HG03139 (cell line): ENCODE measurements around the gene RYR3.
A peak's percentile ranks its signal among the peaks of the same experiment; 100 is the strongest.

ENCODE experiments used
- ATAC-seq: cut with Tn5 transposase; IDR thresholded peaks from one replicate; pipeline ENCODE4 v1.9.1; 2021; ENCODE audit not compliant: unreplicated experiment

RYR3 gene

GRCh38 chr15:33698126-33698525 lies 387.4 kb downstream of the RYR3 start:
- no peak for ATAC-seq

DNA sequence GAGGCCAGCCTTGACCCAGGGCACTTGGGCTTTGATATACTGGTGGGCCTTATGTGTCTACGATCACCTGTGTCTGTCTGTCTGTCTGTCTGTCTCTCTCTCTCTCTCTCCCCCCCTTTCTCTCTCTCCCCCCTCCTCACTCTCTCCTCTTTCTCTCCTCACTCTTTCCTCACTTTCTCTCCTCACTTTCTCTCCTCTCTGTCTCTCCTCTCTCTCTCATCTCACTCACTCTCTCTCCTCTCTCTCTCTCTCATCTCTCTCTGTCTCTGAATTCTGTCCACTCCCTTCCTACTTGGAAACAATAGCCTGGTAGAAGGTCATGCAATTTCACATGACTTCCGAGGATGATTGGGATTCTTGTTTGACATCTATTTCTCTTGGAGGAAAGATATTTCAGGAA lies 388.4 kb downstream of the RYR3 start:
- no peak for ATAC-seq

- no peak for ATAC-seq
These were observed 389.1 kb downstream of the RYR3 start for GRCh38 chr15:33699691-33700447.

- ATAC-seq = peak; percentile 65
These were observed 390.0 kb downstream of the RYR3 start for GRCh38 chr15:33700695-33701303.

DNA sequence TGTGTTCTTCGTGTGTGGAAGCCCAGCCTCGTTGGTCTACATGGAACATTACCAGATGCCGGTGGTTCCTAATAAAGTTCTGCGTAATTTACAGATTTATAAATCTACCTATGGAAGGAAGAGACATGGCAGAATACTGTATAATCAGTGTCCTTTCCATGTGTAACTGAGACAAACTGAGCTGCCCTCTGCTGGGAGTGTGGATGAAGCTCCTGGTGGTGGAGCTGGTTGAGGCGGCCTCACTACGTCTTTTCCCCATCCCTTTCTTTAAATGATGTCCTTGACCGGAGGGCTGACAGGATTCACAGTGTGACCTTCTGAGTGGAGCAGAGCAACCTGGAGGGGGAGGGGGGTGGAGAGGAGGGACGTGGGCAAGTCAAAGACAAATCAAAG lies 390.5 kb downstream of the RYR3 start:
- no peak for ATAC-seq

DNA sequence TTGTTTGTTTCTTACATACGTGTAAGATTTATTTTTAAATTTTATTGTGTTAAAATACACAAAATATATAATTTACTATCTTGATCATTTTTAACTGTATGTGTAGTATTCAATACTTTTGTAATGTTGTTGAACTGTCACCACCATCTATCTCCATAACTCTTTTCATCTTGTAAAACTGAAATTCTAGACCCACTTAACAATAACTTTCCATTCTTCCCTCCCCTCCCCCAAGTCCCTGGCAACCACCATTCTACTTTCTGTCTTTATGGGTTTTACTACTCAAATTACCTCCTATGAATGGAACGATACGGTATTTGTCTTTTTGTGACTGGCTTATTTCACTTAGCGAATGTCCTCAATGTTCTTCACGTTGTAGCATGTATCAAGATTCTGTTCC lies 395.4 kb downstream of the RYR3 start:
- ATAC-seq = no peak

GRCh38 chr15:33710748-33711147 lies 400.0 kb downstream of the RYR3 start:
- ATAC-seq = no peak

DNA sequence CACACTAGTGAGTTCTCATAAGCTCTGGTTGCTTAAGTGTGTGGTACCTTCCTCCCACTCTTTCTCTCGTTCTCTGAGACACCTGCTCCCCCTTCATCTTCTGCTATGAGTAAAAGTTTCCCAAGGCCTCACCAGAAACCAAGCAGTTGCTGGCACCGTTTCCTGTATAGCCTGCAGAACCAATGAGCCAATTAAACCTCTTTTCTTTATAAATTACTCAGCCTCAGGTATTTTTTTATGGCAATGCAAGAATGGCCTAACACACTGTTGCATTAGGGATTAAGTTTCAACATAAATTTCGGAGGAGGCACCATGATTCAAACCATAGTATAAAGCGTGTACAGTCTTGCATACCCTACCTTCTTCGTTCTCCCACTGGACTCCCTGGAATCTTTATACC lies 405.3 kb downstream of the RYR3 start:
- no peak for ATAC-seq

GRCh38 chr15:33720952-33721351 lies 410.2 kb downstream of the RYR3 start:
- ATAC-seq = no peak

DNA sequence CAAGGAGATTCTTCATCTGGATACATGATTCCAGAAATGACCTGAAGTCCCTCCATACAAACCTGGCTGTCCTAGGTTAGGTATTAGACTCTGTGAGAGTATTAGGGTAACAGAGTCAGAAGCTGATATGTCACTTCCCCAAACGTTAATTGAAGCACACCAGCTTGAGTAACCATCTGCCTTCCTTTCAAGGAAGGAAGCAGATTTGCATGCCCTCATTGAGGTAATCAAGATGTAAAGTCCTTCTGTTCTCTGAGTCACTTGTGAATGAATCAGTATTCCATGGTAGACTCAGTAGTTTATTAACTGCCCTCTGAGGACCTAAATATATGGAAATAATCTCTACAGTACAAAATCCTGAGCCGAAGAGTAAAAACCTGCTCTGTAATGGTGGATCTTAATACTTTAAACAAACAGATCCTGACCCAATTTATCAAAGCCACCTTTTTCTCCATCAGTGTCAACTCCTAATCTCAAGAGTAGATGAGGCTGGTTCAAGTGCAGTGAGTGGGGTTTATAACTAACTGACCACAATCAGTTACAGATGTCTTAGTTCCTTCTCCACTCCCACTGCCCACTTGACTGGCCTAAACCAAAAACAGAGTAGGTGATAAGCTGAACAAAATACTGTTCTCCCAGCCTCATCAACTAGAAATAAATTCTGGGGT lies 411.4 kb downstream of the RYR3 start:
- peak; percentile 84 for ATAC-seq

- no peak for ATAC-seq
These were observed 411.9 kb downstream of the RYR3 start for GRCh38 chr15:33722673-33723015.

GRCh38 chr15:33724321-33725036 lies 413.7 kb downstream of the RYR3 start:
- ATAC-seq = no peak

DNA sequence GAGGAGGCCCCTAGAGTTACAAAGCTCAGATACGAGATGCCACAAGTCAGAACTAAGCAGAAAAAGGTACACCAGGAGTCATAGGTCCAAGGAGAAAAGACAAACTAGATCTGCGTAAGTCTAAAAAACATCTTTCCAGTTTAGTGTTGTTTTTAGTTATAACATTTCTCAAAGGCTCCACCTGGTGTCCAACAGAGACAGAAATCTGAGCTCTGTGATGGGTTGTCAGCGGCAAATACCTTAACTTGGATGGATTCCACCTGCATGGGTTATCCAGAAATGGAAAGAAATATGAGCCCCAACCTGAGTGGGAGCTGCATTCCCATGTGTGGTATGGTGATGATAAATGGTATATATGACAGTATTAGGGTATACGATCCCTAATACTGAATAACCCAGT lies 418.9 kb downstream of the RYR3 start:
- no peak for ATAC-seq

DNA sequence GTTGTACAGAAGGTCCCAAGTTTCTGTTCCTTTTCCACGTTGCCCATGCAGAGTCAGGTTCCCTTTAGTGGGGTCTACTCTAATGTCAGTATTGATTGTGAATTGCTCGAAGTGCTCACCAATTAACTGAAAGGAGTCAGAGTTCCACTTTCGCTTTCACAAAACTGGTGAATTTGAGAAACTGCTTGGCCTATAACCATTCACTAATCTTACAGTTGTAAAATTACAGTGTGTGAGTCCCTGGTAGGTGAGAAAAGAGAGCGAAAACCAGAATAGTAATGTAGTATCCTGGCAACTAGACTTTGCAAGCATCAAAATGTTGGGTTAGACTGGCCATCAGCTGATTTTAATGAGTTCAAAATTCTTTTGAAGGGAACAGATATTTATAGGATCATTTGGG lies 420.0 kb downstream of the RYR3 start:
- ATAC-seq = no peak

GRCh38 chr15:33735143-33735542 lies 424.4 kb downstream of the RYR3 start:
- ATAC-seq = no peak

DNA sequence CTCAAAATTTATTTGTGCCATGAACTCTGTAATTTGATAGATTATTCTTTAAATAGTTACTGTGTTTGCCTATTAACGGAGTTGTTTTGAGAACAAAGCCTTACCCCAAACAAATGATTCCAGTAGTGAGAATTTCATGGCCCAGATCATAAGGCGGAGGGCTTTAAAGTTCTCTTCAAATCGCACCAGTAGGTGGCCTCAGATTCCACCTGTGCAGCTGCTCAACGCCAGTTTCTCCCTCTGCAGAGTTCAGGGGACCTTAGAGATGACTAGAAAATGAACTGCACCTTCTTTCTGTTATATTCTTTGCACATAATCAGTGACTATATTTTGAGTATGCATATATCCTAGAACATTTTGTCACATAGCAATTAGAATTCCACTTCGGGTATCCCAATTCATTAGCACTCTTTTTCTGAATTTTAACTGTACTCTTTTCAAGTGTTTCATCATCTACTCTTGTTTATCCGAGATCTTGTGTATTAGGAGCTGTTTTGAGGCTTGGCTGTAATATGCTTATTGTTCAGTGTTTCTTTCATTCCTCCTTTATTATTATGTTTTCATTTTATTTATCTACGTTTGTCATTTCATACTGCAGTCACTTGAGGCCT lies 425.0 kb downstream of the RYR3 start:
- ATAC-seq = no peak

GRCh38 chr15:33737687-33738601 lies 427.2 kb downstream of the RYR3 start:
- ATAC-seq = no peak

- no peak for ATAC-seq
These were observed 428.3 kb downstream of the RYR3 start for GRCh38 chr15:33738941-33739664.

GRCh38 chr15:33742306-33742705 lies 431.5 kb downstream of the RYR3 start:
- no peak for ATAC-seq

GRCh38 chr15:33742800-33743199 lies 432.0 kb downstream of the RYR3 start:
- no peak for ATAC-seq
